ENCODE measurements around the gene ATP8A2.

Gene ATP8A2

GRCh38 chr13:25372284-25373081 lies 709 bp downstream of the ATP8A2 start:
- no peak overlapping the region for H3K27ac ChIP-seq
- TF ChIP-seq CTCF (conservative IDR thresholded peaks at IDR 0.05) (no peak), ZFX (IDR thresholded peaks at IDR 0.05) (no peak)

- TF ChIP-seq ZFX (IDR thresholded peaks at IDR 0.05): no peak
- TF ChIP-seq CTCF (conservative IDR thresholded peaks at IDR 0.05): peak; percentile 98
- H3K27ac ChIP-seq: no peak overlapping the region
Observed at GRCh38 chr13:25375727-25376358, 4.1 kb downstream of the ATP8A2 start.

GRCh38 chr13:25377244-25377962 lies 5.6 kb downstream of the ATP8A2 start:
- H3K27ac ChIP-seq: no peak overlapping the region
- TF ChIP-seq ZFX (IDR thresholded peaks at IDR 0.05) (no peak), CTCF (conservative IDR thresholded peaks at IDR 0.05) (no peak)

GRCh38 chr13:25378528-25378927 lies 6.8 kb downstream of the ATP8A2 start:
- no peak for TF ChIP-seq ZFX (IDR thresholded peaks at IDR 0.05)
- no peak for TF ChIP-seq CTCF (conservative IDR thresholded peaks at IDR 0.05)
- H3K27ac ChIP-seq: no peak overlapping the region

GRCh38 chr13:25379011-25379410 lies 7.2 kb downstream of the ATP8A2 start:
- H3K27ac ChIP-seq: no peak overlapping the region
- TF ChIP-seq ZFX (IDR thresholded peaks at IDR 0.05) (no peak), CTCF (conservative IDR thresholded peaks at IDR 0.05) (no peak)

- no peak for TF ChIP-seq ZFX (IDR thresholded peaks at IDR 0.05)
- H3K27ac ChIP-seq: no peak overlapping the region
Observed at GRCh38 chr13:25380082-25380481, 8.3 kb downstream of the ATP8A2 start.

GRCh38 chr13:25380741-25381324 lies 9.1 kb downstream of the ATP8A2 start:
- TF ChIP-seq CTCF (conservative IDR thresholded peaks at IDR 0.05): no peak
- no peak for TF ChIP-seq ZFX (IDR thresholded peaks at IDR 0.05)
- H3K27ac ChIP-seq: no peak overlapping the region
